Right lobe of liver (tissue), 4 donors: ENCODE results near the gene TSPAN32.

Experiments used
- CTCF ChIP-seq, 4 donors: fragments of 200-600 bp in 3 of 4; fragments of 450-650 bp in 1 of 4; IDR thresholded peaks; one replicate each; pipeline versions ENCODE4 v1.5.1 to v1.8.0; 2016 to 2022; ENCODE audit warnings: antibody characterized with exemption in 4 of 4, mild to moderate bottlenecking in 2 of 4
- POLR2A ChIP-seq: fragments of 450-650 bp; IDR thresholded peaks from one replicate; pipeline ENCODE4 v1.6.1; 2017; ENCODE audit warnings: antibody characterized with exemption, mild to moderate bottlenecking
- donor health status: DM: no; HTN: no; CAD: no.
- donor health status: DM: no; HTN: no; CAD: no.
- donor health status: DM: no; HTN: yes; CAD: no.

- TF ChIP-seq CTCF (IDR thresholded peaks at IDR 0.05) (no peak), POLR2A (no peak)
These were observed 63.9 kb downstream of the TSPAN32 start for GRCh38 chr11:2365571-2366210.
